GM19324 (cell line): ENCODE measurements around the gene CREM.
"Not testable (repeated sequence)": the region's sequence is repeated elsewhere in the genome, so short reads cannot be mapped to it uniquely, and the experiment has no call there.

Source experiments
- ATAC-seq: cut with Tn5 transposase; IDR thresholded peaks from one replicate; pipeline ENCODE4 v1.9.1; 2021; ENCODE audit warnings: mild to moderate bottlenecking, moderate library complexity; ENCODE audit not compliant: unreplicated experiment, low FRiP score

Gene CREM

DNA sequence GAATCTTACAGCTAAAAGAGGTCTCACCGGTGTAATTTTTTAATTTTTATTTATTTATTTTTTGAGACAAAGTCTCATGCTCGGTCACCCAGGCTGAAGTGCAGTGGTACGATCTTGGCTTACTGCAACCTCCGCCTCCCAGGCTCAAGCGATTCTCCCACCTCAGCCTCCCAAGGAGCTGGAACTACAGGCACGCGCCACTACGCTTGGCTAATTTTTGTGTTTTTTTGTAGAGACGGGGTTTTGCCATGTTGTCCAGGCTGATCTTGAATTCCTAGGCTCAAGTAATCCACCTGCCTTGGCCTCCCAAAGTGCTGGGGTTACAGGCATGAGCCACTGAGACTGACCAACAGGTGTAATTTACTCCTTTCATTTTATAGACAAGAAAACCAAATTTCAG is 90.3 kb downstream of the CREM start:
- not testable (repeated sequence) for ATAC-seq

DNA sequence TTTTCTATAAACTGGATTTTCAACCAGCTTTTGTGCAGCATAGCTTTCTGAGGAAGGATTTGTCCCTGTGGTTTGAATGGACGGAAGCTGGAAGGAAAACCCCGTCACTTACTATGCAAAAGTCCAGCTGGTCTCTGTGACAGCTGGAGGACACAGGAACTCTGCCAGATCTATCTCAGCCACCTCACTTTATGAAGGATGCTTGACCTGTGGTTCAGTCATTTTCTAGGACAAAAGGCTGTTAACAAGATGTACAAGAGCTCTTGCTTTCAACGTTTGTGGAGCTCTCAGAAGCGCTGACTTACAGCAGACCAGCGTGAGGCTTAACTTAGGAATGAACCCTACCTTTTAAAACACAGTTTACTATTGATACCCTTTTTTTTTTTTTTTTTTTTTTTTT is 90.8 kb downstream of the CREM start:
- no peak for ATAC-seq

DNA sequence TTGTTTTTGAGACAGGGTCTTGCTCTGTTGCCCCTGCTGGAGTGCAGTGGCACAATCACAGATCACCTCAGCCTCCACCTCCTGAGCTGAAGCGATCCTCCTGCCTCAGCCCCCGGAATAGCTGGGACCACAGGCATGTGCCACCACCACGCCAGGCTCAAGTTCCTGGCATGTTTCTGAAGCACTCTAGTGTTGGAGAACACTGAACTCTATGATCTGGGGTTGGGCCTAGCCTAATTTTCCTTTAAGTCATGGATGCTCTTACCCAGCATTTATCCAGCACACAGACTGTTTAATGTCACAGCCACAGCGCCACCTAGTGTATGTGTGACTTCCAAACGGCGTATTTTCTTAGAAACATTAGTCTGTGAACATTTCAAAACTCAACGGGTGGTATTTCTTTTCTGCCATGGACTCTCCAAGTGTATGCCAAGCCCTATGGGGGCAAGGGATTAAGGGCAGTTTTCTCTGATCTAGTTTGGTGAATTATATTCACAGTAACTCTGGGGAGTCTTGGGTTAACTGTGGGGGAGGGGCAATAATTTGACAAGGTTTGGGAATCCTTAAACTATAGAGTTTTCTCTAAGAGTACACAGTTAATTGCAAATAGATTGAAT is 91.8 kb downstream of the CREM start:
- ATAC-seq: no peak

DNA sequence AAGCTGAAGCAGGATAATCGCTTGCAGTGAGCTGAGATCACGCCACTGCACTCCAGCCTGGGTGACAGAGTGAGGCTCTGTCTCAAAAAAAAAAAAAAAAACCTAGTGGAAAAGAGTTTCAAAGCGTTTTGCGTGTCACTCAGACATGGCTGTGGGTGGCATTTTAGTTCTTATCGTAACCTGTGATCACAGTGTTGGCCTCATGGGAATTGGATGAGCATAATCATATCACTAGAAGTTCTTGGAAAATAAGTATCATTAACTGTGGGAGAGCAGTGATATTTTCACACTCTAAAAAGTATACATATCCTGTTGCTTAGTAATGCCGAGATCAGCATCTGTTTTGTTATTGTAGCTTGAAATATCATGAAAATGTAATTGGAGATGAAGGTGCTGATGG is 92.6 kb downstream of the CREM start:
- no peak for ATAC-seq

DNA sequence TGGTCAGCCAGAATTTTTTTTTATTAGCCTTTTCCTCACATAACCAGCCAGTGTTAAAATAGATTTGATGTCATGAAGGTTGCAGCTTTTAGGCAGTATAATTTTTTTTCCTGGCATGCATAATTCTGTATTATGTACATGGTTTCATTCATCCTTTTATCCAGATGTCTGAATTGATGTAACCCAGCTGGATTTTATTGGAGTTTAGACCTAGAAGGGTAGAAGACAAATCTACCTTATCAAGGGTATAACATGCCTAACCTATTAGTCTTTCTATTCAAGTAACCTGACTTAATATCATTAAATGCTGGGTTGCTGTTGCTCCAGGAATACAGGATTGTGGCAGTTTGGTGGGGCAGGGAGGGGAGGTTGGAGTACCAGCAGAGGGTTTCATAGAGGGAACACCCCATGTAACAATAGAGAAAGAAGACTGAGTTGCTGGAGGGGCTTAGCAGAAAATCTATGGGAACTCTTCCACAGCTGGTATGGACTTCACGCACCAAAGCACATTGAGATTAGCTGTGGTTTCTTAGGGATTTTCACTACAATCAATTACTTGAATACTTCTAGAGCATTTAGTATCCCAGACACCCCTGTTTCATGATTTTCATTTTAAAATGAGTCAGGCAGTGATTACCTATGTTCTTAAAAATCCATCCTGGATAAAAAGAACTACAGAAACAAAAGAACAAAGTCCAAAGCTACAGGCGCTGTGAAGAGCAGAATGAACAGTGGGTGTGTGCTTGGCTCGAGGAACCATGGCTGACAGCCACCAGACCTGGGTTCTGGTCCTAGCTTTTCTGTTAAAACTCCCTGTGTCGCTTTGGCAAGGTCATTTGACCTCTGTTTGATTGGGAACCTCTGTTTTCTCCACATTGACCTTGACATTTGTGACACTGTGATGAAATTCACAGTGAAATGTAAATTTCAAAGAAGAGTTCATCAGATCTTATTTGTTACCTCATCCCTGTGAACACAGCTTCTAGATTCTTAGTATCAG is 93.5 kb downstream of the CREM start:
- no peak for ATAC-seq

DNA sequence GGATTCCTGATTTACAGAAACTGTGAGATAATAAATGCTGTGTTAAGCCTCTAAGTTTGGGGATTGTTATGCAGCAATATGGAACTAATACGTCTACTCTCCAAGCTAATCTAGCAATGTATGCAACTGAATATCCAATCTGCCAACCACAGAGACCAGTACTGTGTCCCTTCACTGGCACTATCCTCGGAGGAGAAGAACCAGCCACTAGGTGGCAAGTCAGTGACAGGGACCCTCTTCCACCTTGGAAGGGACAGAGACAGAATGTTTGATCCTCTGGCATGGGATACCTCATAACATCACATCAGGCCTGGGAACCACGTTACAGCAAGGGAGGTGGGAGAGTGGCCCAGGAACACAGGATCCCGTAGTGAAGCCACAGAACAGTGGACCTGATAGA is 96.4 kb downstream of the CREM start:
- ATAC-seq: no peak

DNA sequence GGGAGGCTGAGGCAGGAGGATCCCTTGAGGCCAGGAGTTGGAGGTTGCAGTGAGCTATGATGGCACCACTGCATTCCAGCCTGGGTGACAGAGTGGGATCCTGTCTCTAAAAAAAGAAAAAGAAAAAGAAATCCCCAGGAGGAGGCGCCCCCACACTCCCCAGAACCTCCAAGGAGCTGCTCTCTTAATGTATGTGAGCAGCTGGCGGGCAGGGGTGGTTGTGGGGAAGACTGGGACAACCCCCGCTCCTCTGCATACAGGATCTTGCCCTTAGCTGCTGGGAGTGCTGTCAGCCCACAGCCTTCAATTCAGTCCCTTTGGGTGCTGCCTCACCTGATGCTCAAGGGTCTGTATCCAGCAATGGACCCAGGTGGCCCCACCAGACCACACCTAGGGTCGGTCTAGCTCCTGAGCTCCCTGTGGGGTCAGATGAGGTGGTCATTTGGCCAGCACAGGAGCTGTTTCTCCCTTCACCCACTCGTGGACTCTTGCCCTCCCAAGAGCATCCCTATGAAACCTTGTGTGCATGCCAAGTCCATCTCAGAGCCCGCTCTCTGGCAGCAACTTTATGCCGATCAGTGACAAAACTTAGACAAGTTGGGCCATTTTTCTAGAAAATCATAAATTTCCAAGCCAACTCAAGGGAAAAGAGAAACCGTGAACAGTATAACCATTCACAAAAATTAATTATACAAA is 97.5 kb downstream of the CREM start:
- no peak for ATAC-seq

DNA sequence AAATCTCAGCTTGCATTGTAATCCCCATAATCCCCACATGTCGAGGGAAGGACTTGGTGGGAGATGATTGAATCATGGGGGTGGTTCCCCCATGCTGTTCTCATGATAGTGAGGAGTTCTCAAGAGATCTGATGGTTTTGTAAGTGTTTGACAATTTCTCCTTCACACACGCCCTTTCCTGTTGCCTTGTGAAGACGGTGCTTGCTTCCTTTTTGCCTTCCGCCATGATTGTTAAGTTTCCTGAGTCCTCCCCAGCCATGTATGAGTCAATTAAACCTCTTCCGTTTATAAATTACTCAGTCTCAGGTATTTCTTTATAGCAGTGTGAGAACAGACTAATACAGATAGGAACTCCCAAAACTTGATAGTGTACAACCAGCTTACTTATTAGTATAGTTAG is 98.6 kb downstream of the CREM start:
- ATAC-seq: no peak

DNA sequence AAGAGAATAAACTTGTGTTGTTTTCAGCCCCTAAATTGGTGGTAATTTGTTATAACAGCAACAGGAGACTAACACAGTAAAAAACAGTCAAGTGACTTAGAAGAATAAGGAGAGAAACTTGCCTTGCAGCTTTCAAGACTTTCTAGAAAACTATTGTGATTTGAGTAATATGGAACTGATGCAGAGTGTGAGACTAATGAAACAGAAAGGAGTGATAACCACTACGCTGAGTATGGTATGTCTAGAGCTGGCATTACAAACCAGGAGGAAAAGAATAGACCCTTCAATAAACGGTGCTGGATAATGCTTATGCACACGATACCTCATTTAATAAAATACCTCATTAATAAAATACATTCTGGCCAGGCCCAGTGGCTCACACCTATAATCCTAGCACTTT is 99.9 kb downstream of the CREM start:
- ATAC-seq: no peak

DNA sequence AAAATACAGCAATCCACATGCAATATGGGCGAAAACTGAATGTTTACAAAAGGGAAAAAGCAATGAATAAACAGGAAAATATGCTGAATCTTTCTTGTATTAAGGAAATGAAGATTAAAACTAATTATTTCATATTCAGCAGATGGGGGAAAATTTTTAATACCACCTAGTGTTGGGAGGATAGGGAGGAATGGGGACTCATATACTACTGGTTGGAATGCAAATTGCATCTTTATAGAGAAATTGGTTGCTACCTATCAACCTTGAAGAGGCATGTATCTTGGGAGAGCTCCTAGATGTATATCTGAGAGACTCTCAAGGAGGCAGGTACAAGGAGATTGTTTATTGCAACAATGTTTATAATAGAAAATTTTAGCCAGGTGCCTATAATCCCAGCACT is 101.4 kb downstream of the CREM start:
- ATAC-seq: no peak

DNA sequence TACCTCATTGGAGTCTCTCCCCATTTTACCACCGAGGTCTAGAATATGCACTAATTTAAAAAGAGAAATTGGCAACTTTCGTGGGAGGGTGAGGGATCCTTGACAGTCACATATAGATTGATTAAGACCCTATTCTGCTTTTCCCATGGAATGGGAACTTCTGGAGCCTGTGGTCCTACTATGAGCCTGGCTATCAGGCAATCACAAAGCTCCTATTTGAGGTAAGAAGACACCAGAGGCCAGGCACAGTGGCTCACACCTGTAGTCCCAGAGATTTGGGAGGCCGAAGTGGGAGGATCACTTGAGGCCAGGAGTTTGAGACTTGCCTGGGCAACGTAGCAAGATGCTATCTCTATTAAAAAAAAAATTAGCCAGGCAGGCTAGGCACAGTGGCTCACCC is 105.0 kb downstream of the CREM start:
- no peak for ATAC-seq

DNA sequence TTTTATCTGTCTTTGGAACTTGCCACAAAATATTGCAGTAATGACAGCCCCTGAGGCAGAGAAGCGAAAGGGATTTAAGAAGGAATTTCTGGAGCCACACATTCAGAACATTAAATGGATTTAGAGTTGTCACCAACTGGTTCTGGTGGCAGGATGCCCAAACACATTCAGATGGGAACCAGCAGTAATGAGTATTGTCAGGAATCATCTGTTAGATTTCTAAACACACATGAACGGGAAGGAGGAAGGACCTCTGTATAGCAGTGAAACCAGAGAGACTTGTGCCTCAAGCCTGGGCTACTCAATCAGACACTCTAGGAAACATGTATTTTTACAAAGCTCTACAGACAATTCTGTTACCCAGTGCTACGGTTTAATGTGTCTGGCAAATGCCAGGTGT is 105.9 kb downstream of the CREM start:
- no peak for ATAC-seq

DNA sequence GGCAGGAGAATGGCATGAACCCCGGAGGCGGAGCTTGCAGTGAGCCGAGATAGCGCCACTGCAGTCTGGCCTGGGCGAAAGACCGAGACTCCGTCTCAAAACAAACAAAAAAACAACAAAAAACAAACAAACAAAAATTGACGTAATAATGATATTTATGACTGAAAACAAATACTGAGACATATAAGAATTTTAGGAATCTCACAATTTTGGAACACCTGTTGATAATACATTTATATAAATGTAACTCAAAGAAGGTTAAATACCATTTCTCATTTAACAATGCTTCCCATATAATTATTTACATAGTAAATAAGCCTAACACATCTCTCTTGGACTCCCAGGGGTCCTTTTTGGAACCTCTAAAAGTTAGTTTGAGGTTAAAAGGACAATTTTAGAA is 107.4 kb downstream of the CREM start:
- no peak for ATAC-seq

DNA sequence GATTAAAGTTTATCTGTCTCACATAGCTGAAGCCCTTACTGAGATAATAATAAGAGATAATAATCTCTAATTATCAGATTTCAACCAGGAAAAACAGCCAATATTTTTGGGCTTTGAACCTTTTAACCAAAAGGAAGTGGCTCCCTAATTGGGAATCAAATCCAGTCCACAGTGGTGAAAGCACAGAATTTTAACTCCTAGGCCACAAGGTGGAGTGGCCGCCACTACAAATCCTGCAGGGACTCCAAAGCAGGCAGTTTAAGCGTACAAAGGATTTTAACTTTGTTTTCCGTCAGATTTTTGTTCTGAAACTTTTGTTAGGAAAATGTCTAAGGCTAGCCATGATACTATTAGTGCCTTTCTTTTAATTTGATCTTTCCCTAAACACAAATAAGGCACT is 110.1 kb downstream of the CREM start:
- ATAC-seq: no peak

DNA sequence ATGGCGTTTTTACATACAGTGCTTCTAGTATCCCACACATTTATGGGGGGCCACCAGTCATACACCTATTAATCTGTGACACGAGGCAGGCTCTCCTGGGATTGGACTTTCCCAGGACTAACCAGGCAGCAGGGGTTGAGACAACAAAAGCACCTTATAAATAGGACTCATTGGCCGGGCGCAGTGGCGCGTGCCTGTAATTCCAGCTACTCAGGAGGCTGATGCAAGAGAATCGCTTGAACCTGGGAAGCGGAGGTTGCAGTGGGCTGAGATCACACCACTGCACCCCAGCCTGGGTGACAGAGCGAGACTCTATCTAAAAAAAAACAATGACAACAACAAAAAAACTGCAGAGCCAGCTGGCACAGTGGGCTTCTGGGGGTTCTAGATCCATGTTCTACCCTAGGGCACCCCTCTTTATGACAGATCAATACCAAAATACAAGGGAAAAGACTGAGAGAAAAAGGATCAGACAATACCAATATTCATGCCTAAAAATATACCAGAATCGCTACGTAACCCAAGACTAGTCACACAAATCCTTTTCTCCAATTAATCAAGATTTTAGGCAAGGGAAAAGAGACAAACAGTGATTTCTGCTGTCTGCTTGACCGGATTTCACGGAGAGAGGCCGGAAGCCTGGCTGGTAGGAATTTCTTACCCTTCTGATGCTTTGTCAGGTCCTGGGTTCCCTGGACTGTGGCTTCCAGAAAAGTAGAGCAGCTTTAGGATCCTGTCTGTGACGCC is 111.3 kb downstream of the CREM start:
- ATAC-seq: no peak

DNA sequence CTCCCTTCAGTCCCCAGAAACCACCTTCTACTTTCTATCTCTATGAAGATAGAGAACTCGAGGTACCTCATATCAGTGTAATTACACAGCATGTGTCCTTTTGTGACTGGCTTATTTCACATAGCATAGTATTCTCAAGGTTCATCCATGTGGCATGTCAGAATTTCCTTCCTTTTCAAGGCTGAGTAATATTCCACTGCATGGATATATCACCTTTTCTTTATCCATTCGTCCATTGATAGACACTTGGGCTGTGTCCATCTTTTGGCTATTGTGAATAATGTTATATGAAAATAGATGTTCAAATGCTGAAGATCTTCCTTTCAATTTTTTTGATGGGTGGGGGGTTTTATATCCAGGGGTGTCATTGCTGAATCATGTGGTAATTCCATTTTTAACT is 117.9 kb downstream of the CREM start:
- ATAC-seq: no peak

DNA sequence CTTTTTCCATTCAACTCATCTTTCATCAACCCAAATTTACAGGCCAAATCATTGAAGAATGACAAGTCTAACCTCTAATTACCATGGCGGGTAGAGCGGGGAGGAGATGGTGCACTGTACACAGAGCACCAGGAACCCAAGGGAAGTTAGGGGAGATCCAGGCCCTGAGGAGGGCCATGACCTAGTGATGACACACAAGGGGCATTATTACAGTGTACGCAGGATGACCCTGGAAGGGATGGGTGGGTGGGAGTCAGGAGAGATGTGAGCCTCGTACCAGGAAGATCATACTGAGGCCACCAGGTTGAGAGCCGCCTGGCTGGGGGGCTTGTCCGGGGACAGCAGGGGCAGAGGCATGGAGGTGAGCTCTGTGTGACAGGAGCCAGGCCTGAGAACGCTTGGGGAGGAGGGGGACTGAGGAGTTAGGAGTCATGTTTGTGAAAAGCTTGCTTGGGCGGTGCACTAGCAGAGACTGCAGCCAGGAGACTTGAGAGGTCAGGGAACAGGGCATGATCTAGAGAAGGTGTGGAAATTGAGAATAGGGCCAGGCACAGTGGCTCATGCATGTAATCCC is 120.2 kb downstream of the CREM start:
- no peak for ATAC-seq

DNA sequence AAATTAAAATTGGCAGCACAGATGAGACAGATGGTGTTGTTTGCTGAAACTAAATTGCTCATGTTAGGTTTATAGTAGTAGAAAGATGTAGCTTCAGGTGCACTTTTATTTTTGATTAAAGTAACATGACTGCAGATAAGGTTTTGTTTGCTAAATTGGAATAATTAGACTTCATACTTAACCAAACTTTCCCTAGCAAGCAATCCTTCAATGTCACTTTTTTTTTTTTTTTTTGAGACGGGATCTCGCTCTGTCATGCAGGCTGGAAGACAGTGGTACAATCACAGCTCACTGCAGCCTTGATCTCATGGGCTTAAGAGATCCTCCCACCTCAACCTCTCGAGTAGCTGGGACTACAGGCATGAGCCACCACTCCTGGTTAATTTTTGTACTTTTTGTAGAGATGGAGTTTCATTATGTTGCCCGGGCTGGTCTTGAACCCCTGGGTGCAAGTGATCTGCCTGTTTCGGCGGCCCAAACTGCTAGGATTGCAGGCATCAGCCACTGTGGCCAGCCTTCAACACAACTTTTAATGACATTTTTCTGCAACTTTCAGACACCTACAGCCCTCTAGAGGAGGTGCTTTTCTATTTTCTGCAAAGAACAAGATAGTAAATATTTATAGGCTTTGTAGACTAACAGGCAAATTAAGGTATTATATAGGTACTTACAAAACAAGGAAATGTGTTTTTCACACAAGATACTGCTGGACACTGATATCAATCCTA is 124.9 kb downstream of the CREM start:
- ATAC-seq: no peak

DNA sequence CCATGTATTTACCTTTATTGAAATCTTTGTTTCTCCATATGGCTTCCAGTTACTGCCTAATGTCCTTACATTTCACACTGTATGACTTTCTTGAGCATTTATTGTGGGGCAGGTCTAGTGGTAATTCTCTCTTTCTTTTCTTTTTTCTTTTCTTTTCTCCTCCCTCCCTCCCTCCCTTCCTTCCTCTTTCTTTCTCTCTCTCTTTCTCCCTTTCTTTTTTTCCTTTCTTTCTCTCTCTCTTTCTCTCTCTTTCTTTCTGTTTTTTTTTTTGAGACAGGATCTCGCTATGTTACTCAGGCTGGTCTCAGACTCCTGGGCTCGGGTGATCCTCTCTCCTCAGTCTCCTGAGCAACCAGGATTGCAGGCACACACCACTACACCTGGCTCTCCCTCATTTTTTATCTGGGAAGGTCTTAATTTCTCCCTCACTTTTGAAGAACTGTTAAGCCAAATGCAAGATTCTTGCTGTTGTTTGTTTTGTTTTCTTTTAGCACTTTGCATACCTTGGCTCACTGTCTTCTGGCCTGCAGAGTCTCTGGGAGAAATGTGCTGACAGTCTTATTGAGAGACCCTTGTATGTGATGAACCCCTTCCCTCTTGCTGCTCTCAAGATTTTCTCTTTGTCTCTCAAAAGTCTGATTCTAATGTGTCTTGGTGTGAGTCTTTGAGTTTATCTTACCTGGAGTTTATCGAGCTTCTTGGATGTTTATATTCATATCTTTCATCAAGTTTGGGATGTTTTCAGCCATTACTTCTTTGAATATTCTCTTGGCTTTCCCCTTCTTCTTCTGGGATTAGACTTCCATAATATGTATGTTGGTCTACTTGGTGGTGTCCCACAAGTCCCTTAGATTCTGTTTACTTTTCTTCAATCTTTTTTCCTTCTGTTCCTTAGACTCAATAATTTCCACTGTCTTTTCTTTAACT is 130.7 kb downstream of the CREM start:
- no peak for ATAC-seq
